Measurements from ENCODE around the gene MYRIP.
"Not testable (repeated sequence)": the region's sequence is repeated elsewhere in the genome, so short reads cannot be mapped to it uniquely, and the experiment has no call there.

Gene MYRIP

DNA sequence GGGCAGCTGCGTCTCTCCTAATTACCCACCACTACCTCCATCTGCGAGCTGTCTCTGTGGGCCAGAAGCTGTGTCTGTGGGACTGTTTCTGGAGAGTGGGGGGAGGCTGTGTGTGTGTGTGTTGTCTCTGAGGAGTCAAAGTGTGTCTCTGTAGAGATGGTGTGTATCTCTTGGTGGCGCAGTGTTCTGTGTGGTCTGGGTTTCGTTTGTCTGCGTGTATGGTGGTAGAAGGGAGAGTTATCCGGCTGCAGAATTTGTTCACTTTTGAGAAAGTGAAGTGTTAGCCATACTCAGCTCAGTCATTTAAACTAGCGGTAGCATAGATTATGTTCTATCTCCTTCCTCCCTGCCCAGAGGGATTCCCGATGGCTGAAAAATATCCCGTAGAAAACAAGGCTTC, 2.2 kb downstream of the MYRIP start:
- no peak for DNase-seq (ENCODE audit: extremely low spot score)
- CTCF ChIA-PET = no interaction called here
- TF ChIP-seq LEF1 (IDR thresholded peaks at IDR 0.05; ENCODE audit: borderline replicate concordance) (no peak), BHLHE40 (IDR thresholded peaks at IDR 0.05; ENCODE audit: borderline replicate concordance) (no peak), SUZ12 (IDR thresholded peaks at IDR 0.05) (no peak), FOXK2 (IDR thresholded peaks at IDR 0.05) (no peak), L3MBTL2 (conservative IDR thresholded peaks at IDR 0.05) (no peak), FOXM1 (IDR thresholded peaks at IDR 0.05; ENCODE audit: borderline replicate concordance) (no peak), HDGF (IDR thresholded peaks at IDR 0.05; ENCODE audit: borderline replicate concordance) (no peak), CTBP1 (IDR thresholded peaks at IDR 0.05; ENCODE audit: borderline replicate concordance) (no peak), ARNT (IDR thresholded peaks at IDR 0.05) (no peak), FOXA1 (IDR thresholded peaks at IDR 0.05) (no peak), ZNF384 (IDR thresholded peaks at IDR 0.05) (no peak), TARDBP (IDR thresholded peaks at IDR 0.05) (no peak), SP1 (IDR thresholded peaks at IDR 0.05) (no peak), ELF4 (IDR thresholded peaks at IDR 0.05) (no peak)
- TF ChIP-seq, protein P1, sequence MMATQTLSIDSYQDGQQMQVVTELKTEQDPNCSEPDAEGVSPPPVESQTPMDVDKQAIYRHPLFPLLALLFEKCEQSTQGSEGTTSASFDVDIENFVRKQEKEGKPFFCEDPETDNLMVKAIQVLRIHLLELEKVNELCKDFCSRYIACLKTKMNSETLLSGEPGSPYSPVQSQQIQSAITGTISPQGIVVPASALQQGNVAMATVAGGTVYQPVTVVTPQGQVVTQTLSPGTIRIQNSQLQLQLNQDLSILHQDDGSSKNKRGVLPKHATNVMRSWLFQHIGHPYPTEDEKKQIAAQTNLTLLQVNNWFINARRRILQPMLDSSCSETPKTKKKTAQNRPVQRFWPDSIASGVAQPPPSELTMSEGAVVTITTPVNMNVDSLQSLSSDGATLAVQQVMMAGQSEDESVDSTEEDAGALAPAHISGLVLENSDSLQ (IDR thresholded peaks at IDR 0.05) = no peak
- POLR2A ChIA-PET = no interaction called here

DNA sequence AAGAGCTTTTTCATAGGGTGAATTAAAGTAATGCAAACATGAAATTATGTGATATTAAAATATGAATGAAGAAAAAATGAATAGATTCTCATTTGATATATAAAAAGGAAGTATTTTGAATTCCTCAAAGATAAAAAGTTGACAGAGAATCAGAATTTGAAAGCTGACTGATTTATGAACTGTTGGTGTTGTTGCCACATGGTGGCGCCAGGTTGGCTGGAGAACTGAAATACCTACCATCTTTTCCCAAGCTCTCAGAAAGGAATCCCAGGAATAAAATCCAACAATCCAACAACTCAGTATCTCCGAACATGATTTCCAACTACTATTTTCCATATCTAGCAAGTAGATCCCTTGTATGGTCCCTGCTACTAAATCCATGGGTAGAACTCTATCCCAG, 3.1 kb downstream of the MYRIP start:
- CTCF ChIA-PET = interaction anchor here (0.9 kb wide), 1 partner anchor 19 kb away, joined by 3 read pairs; no protein-coding TSS in a partner anchor
- POLR2A ChIA-PET = no interaction called here
- TF ChIP-seq FOXM1 (IDR thresholded peaks at IDR 0.05; ENCODE audit: borderline replicate concordance) (no peak), BHLHE40 (IDR thresholded peaks at IDR 0.05; ENCODE audit: borderline replicate concordance) (no peak), L3MBTL2 (conservative IDR thresholded peaks at IDR 0.05) (no peak), ZNF384 (IDR thresholded peaks at IDR 0.05) (no peak), FOXA1 (IDR thresholded peaks at IDR 0.05) (no peak), LEF1 (IDR thresholded peaks at IDR 0.05; ENCODE audit: borderline replicate concordance) (no peak), HDGF (IDR thresholded peaks at IDR 0.05; ENCODE audit: borderline replicate concordance) (no peak), SUZ12 (IDR thresholded peaks at IDR 0.05) (no peak)
- TF ChIP-seq, protein P1 (IDR thresholded peaks at IDR 0.05) = peak; percentile 38; the same call in 1 of the 2 replicates
- DNase-seq (ENCODE audit: extremely low spot score) = no peak

DNA sequence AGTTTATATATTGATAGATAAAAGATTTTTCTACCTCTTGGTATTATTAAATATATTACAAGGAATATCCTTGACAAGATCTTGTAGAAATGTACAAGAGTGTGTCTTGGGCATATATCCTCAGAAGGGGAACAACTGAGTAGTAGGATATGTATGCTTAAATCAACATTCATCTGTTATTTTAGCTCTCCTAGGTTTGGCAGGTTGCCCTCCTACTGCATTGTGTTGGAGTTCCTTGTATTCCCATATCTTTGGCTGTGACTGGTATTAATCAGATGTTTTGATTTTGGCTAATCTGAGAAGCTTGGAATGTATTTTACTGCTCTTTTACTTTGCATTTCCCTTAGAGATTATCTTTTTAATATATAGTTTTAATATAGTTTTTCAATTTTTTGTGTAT, 4.6 kb downstream of the MYRIP start:
- ChIA-PET POLR2A (no interaction called here), CTCF (no interaction called here)
- no peak for DNase-seq (ENCODE audit: extremely low spot score)
- no peak for TF ChIP-seq ZNF384 (IDR thresholded peaks at IDR 0.05)
- TF ChIP-seq TARDBP (IDR thresholded peaks at IDR 0.05) = no peak
- TF ChIP-seq L3MBTL2 (conservative IDR thresholded peaks at IDR 0.05) = no peak
- no peak for TF ChIP-seq LEF1 (IDR thresholded peaks at IDR 0.05; ENCODE audit: borderline replicate concordance)
- TF ChIP-seq, protein P1 (IDR thresholded peaks at IDR 0.05) = no peak
- no peak for TF ChIP-seq CTBP1 (IDR thresholded peaks at IDR 0.05; ENCODE audit: borderline replicate concordance)
- no peak for TF ChIP-seq ELF4 (IDR thresholded peaks at IDR 0.05)
- TF ChIP-seq NFRKB (IDR thresholded peaks at IDR 0.05) = no peak
- no peak for TF ChIP-seq BHLHE40 (IDR thresholded peaks at IDR 0.05; ENCODE audit: borderline replicate concordance)

- TF ChIP-seq HDGF (IDR thresholded peaks at IDR 0.05; ENCODE audit: borderline replicate concordance) = no peak
- TF ChIP-seq, protein P1 (IDR thresholded peaks at IDR 0.05) = no peak
- TF ChIP-seq FOXM1 (IDR thresholded peaks at IDR 0.05; ENCODE audit: borderline replicate concordance) = no peak
- TF ChIP-seq ELF4 (IDR thresholded peaks at IDR 0.05) = no peak
- no peak for TF ChIP-seq FOXK2 (IDR thresholded peaks at IDR 0.05)
- TF ChIP-seq NFRKB (IDR thresholded peaks at IDR 0.05) = no peak
- TF ChIP-seq L3MBTL2 (conservative IDR thresholded peaks at IDR 0.05) = no peak
- TF ChIP-seq ARNT (IDR thresholded peaks at IDR 0.05) = no peak
- TF ChIP-seq ZNF384 (IDR thresholded peaks at IDR 0.05) = no peak
- TF ChIP-seq SUZ12 (IDR thresholded peaks at IDR 0.05) = no peak
- TF ChIP-seq FOXA1 (IDR thresholded peaks at IDR 0.05) = no peak
- TF ChIP-seq TARDBP (IDR thresholded peaks at IDR 0.05) = no peak
- no peak for DNase-seq (ENCODE audit: extremely low spot score)
- POLR2A ChIA-PET = no interaction called here
- CTCF ChIA-PET = no interaction called here
Measured at GRCh38 chr3:39819899-39820298, 10.5 kb downstream of the MYRIP start.

GRCh38 chr3:39833764-39834163, 24.4 kb downstream of the MYRIP start:
- CTCF ChIA-PET = interaction anchor here (0.6 kb wide), 1 partner anchor 8 kb away, joined by 3 read pairs; no protein-coding TSS in a partner anchor
- POLR2A ChIA-PET; DNase-seq (ENCODE audit: extremely low spot score): not testable (repeated sequence)

DNA sequence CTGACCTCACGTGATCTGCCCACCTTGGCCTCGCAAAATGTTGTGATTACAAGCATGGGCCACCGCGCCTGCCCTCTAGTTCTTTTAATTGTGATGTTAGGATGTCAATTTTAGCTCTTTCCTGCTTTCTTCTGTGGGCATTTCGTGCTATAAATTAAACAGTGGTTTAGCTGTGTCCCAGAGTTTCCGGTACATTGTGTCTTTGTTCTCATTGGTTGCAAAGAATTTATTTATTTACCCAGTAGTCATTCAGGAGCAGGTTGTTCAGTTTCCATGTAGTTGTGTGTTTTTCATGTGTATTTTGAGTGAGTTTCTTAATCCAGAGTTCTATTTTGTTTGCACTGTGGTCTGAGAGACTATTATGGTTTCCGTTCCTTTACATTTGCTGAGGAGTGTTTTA, 30.1 kb downstream of the MYRIP start:
- ChIA-PET POLR2A (no interaction called here), CTCF (no interaction called here)
- no peak for DNase-seq (ENCODE audit: extremely low spot score)
- TF ChIP-seq SP1 (IDR thresholded peaks at IDR 0.05) (no peak), FOXM1 (IDR thresholded peaks at IDR 0.05; ENCODE audit: borderline replicate concordance) (no peak), LEF1 (IDR thresholded peaks at IDR 0.05; ENCODE audit: borderline replicate concordance) (no peak), ZNF384 (IDR thresholded peaks at IDR 0.05) (no peak), NFRKB (IDR thresholded peaks at IDR 0.05) (no peak), TARDBP (IDR thresholded peaks at IDR 0.05) (no peak)
